Sigmoid colon (tissue), 7 donors: ENCODE measurements around the gene PILRA. TPM values are rescaled to one million over a fixed set of nuclear protein-coding genes. Genes with fewer than 3 reads are reported as not detected.

Experiments
- DNase-seq: peaks from one replicate; pipeline ENCODE4 v3.0.0-alpha.2; 2019
- H3K27ac ChIP-seq, 4 donors: fragments of 200-600 bp; sonication (generic); one replicate each; pipeline ENCODE4 v1.5.1; 2016 to 2019; ENCODE audit warnings: mild to moderate bottlenecking in 1 of 4
- H3K27me3 ChIP-seq, 3 donors: fragments of 200-600 bp; sonication (generic); one replicate each; pipeline ENCODE4 v1.5.1; 2019; ENCODE audit warnings: mild to moderate bottlenecking in 1 of 3
- H3K36me3 ChIP-seq, 4 donors: fragments of 200-600 bp; sonication (generic); one replicate each; pipeline ENCODE4 v1.5.1; 2016 to 2019
- H3K4me1 ChIP-seq, 4 donors: fragments of 200-600 bp; sonication (generic); one replicate each; pipeline ENCODE4 v1.5.1; 2017 to 2019
- H3K4me3 ChIP-seq, 4 donors: fragments of 200-600 bp; sonication (generic); one replicate each; pipeline ENCODE4 v1.5.1; 2017 to 2019; ENCODE audit warnings: mild to moderate bottlenecking in 2 of 4, moderate library complexity in 1 of 4
- H3K9me3 ChIP-seq, 4 donors: fragments of 200-600 bp in 3 of 4; sonication (generic) in 3 of 4; one replicate each; pipeline versions ENCODE4 v1.5.1 to v1.6.1; 2013 to 2019
- EP300 ChIP-seq, 4 donors: sonication (generic); formaldehyde crosslinking; IDR thresholded peaks; one replicate each; pipeline ENCODE4 v1.6.1; 2017; ENCODE audit warnings: antibody characterized with exemption in 4 of 4
- POLR2A ChIP-seq, 2 donors: fragments of 450-650 bp; IDR thresholded peaks; one replicate each; pipeline ENCODE4 v1.6.1; 2016; ENCODE audit warnings: antibody characterized with exemption in 2 of 2, mild to moderate bottlenecking in 2 of 2, moderate library complexity in 2 of 2
- POLR2AphosphoS5 ChIP-seq, 4 donors: sonication (generic); formaldehyde crosslinking; IDR thresholded peaks; one replicate each; pipeline ENCODE4 v1.6.1; 2017; ENCODE audit warnings: antibody characterized with exemption in 4 of 4
- WGBS, 2 donors: extraction: QIAGEN DNeasy Blood & Tissue Kit; methylation state at CpG; one replicate each; pipeline ENCODE4 v1.1.7; 2013; 5-methylcytosine and 5-hydroxymethylcytosine counted together
- intact Hi-C: fragments of 100-400 bp; cut with DNase I; formaldehyde crosslinking; loops from one replicate; pipeline ENCODE4 v1.15.1; 2023
- polyA plus RNA-seq, 3 donors: library from polyadenylated mRNA; stranded (reverse); fragments of 200-250 nt; gene quantifications; one replicate each; pipeline ENCODE4 v1.2.3, GENCODE V29; 2013
- total RNA-seq, 4 donors: library from RNA; depleted of rRNA; stranded (reverse); fragments of >200 nt; gene quantifications; one replicate each; pipeline ENCODE4 v1.1.0, GENCODE V29; 2016
- TF ChIP-seq, protein P1 (sequence below), 4 experiments: fragments of 450-650 bp in 3 of 4; fragments of 200-600 bp in 1 of 4; IDR thresholded peaks; one replicate each; pipeline ENCODE4 v1.5.1; 2016 to 2019; ENCODE audit warnings: antibody characterized with exemption in 4 of 4, mild to moderate bottlenecking in 3 of 4, moderate library complexity in 2 of 4
- donor health status: healthy with polysubstance abuse.
- donor health status: Bipolar disorder and iron deficiency.
- donor health status: healthy.

PILRA gene
- total and polyA plus RNA-seq, 7 donors, result 5.0 to 10.0 (median 5.8) TPM

DNA sequence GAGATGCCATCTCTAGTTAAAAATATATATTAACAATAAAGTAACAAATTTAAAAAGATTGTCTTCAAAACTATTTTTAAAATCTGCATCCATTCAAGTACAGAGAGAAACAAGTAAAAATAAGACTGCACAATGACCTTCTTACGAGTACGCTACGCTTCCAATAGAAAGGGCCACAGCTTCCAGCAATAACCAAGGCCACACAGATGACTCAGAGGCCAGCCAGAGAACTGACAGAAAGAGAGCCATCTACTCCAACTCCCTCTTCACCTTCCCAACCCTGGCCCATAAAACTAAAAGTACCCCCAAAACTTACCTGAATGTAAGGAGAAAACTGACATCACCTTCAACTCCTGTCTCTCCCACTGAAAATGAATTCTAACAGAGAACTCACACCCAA is 26.8 kb downstream of the PILRA start:
- Histone ChIP-seq H3K27me3 (no peaks in the 10 kb centered on the region), H3K27ac (no peak overlapping the region), H3K4me3 (no peak overlapping the region), H3K9me3 (no peaks in the 10 kb centered on the region), H3K4me1 (no peaks in the 10 kb centered on the region), H3K36me3 (no peaks in the 10 kb centered on the region)
- no peak for DNase-seq
- intact Hi-C loops, result no loop called here
- WGBS, 2 donors, result 98 to 99% methylated on average over 3 of the region's 3 CpGs
- TF ChIP-seq POLR2A (IDR thresholded peaks at IDR 0.05) (no peak), POLR2AphosphoS5 (IDR thresholded peaks at IDR 0.05) (no peak), EP300 (IDR thresholded peaks at IDR 0.05) (no peak)
- TF ChIP-seq, protein P1, sequence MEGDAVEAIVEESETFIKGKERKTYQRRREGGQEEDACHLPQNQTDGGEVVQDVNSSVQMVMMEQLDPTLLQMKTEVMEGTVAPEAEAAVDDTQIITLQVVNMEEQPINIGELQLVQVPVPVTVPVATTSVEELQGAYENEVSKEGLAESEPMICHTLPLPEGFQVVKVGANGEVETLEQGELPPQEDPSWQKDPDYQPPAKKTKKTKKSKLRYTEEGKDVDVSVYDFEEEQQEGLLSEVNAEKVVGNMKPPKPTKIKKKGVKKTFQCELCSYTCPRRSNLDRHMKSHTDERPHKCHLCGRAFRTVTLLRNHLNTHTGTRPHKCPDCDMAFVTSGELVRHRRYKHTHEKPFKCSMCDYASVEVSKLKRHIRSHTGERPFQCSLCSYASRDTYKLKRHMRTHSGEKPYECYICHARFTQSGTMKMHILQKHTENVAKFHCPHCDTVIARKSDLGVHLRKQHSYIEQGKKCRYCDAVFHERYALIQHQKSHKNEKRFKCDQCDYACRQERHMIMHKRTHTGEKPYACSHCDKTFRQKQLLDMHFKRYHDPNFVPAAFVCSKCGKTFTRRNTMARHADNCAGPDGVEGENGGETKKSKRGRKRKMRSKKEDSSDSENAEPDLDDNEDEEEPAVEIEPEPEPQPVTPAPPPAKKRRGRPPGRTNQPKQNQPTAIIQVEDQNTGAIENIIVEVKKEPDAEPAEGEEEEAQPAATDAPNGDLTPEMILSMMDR (IDR thresholded peaks at IDR 0.05), result no peak

DNA sequence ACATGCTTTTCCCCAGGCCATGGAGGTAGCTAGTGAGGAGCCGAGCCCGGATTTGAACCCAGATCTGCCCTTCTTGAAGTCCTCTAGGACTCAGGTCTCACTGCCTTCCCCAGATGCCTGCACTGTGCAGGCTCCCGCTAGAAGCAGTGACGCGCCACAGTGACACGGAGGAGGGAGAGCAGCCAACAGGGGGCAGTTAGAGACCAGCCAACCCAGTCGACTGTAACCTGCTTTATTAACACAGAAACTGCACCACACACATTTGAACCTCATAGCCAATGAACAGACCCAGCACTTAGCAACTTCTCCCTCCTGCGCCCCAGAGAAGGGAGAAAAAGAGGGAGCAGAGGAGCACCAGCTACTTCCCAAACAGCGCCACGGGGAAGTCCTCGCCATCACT is 27.4 kb downstream of the PILRA start:
- WGBS, 2 donors, result 84 to 89% methylated on average over 11 of the region's 11 CpGs
- Histone ChIP-seq H3K27me3 (no peaks in the 10 kb centered on the region), H3K36me3 (no peaks in the 10 kb centered on the region), H3K4me3 (no peak overlapping the region), H3K4me1 (no peaks in the 10 kb centered on the region), H3K27ac (no peak overlapping the region), H3K9me3 (no peaks in the 10 kb centered on the region)
- TF ChIP-seq POLR2A (IDR thresholded peaks at IDR 0.05) (no peak), EP300 (IDR thresholded peaks at IDR 0.05) (no peak), POLR2AphosphoS5 (IDR thresholded peaks at IDR 0.05) (no peak)
- TF ChIP-seq, protein P1 (IDR thresholded peaks at IDR 0.05), result no peak
- DNase-seq, result no peak
- intact Hi-C loops, result no loop called here

DNA sequence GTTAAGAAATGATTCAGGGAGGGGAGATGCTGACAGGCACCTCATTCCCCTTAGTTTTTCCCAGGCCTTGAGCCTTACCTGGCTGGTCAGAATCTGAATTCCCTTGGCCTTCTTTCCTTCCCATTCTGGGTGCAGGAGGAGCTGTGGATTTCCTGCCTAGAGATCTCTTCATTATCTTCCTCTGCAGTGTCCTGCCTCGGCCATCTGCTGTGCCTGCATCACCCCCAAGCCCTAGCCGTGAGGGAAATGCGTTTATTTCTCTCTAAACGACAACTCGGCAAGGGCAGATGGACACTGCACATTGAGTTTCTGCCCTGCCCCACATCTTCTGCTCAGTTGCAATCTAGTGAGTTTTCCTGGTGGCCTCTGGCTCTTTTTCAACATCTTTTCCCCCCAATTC is 28.5 kb downstream of the PILRA start:
- Histone ChIP-seq H3K36me3 (no peaks in the 10 kb centered on the region), H3K4me3 (no peak overlapping the region), H3K9me3 (no peaks in the 10 kb centered on the region), H3K4me1 (no peaks in the 10 kb centered on the region), H3K27me3 (no peaks in the 10 kb centered on the region), H3K27ac (no peak overlapping the region)
- DNase-seq, result no peak
- 84 to 87% methylated on average over 5 of the region's 5 CpGs for WGBS, 2 donors
- TF ChIP-seq POLR2AphosphoS5 (IDR thresholded peaks at IDR 0.05), result no peak
- no peak for TF ChIP-seq EP300 (IDR thresholded peaks at IDR 0.05)
- no peak for TF ChIP-seq POLR2A (IDR thresholded peaks at IDR 0.05)
- TF ChIP-seq, protein P1 (IDR thresholded peaks at IDR 0.05), result no peak
- intact Hi-C loops, result no loop called here

DNA sequence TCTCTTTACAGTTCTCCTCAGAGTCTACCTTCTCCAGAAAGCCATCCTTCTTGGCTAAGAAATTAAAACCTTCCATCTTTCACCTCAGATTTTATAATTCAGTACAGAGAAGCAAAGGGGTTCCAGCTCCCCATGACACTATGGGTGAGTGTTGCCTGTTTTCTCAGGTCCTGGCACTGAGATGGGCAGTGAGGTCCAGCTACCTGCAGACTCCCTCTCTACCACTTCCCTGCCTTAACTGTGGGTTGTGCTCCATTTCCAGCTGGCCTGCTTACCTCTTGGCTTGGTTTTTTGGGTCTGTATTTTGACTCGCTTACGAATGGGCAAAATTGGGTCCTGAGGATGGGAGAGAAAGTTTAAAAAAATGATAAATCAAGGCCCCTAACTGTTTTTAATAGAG is 29.0 kb downstream of the PILRA start:
- Histone ChIP-seq H3K4me3 (no peak overlapping the region), H3K27me3 (no peaks in the 10 kb centered on the region), H3K9me3 (no peaks in the 10 kb centered on the region), H3K4me1 (no peaks in the 10 kb centered on the region), H3K36me3 (no peaks in the 10 kb centered on the region), H3K27ac (no peak overlapping the region)
- WGBS, 2 donors, result 97 to 99% methylated on average over 2 of the region's 2 CpGs
- TF ChIP-seq POLR2AphosphoS5 (IDR thresholded peaks at IDR 0.05) (no peak), POLR2A (IDR thresholded peaks at IDR 0.05) (no peak), EP300 (IDR thresholded peaks at IDR 0.05) (no peak)
- TF ChIP-seq, protein P1 (IDR thresholded peaks at IDR 0.05), result no peak
- intact Hi-C loops, result no loop called here
- no peak for DNase-seq

DNA sequence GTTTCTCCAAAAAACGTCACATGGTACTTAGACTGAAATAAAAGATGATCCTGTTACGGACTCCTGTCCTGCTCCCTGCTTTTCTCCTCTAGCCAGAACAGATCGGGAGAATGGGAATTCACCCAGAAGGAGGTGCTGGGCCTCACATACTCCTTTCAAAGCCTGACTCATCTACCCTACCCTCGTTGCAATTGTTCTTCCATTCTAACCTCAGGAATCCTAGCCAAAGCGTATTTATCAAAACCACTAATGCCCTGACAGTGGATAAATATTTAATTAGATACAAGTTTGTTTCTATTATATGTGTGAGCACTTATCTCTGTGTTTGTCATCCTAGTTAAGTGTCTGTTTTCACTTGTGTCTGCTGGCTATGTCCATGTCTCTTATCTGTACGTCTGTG is 33.5 kb downstream of the PILRA start:
- H3K36me3 ChIP-seq, result no peaks in the 10 kb centered on the region
- no peaks in the 10 kb centered on the region for H3K27me3 ChIP-seq
- H3K4me1 ChIP-seq, result no peaks in the 10 kb centered on the region
- no peak overlapping the region for H3K4me3 ChIP-seq
- 56 to 68% methylated on average over 6 of the region's 6 CpGs for WGBS, 2 donors
- H3K27ac ChIP-seq, result no peak overlapping the region
- TF ChIP-seq POLR2AphosphoS5 (IDR thresholded peaks at IDR 0.05) (no peak), EP300 (IDR thresholded peaks at IDR 0.05) (no peak), POLR2A (IDR thresholded peaks at IDR 0.05) (no peak)
- TF ChIP-seq, protein P1 (IDR thresholded peaks at IDR 0.05), result no peak
- DNase-seq, result no peak
- H3K9me3 ChIP-seq, result no peaks in the 10 kb centered on the region
- intact Hi-C loops, result no loop called here
